H4 (cell line): ENCODE results near the gene FAM110D. TPM values are rescaled to one million over a fixed set of nuclear protein-coding genes. Genes with fewer than 3 reads are reported as not detected.

Experiments used
- DNase-seq: peaks from one replicate; pipeline ENCODE4 v3.0.0-alpha.2; 2015; ENCODE audit warnings: low spot score
- total RNA-seq: library from RNA; depleted of rRNA; stranded (reverse); fragments of >200 nt; shearing (Covaris generic); gene quantifications from 2 replicates; pipeline ENCODE4 v1.2.3, GENCODE V29; 2014

The FAM110D gene
- total RNA-seq, 1 experiment from 2014 or later: 0.12 TPM

- DNase-seq: no peak
Observed at GRCh38 chr1:26162220-26162709, 3.4 kb downstream of the FAM110D start.

DNA sequence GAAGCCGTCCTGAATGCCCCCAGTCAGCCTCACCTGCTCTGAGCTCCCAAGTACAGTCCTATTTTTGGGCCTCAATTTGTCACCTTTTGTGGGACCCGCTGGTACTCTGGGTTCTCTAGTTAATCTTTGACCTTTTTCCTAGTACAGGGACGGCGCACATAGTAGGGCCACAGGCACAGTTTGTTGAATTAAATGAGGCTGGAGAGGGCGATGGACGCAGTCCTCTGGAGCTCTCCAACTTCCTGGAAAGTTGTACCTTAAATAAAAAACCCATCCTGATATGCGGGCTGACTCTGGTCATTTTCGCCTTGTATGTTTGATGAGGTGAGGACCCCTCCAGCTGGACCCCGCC lies 4.8 kb downstream of the FAM110D start:
- DNase-seq: no peak

DNA sequence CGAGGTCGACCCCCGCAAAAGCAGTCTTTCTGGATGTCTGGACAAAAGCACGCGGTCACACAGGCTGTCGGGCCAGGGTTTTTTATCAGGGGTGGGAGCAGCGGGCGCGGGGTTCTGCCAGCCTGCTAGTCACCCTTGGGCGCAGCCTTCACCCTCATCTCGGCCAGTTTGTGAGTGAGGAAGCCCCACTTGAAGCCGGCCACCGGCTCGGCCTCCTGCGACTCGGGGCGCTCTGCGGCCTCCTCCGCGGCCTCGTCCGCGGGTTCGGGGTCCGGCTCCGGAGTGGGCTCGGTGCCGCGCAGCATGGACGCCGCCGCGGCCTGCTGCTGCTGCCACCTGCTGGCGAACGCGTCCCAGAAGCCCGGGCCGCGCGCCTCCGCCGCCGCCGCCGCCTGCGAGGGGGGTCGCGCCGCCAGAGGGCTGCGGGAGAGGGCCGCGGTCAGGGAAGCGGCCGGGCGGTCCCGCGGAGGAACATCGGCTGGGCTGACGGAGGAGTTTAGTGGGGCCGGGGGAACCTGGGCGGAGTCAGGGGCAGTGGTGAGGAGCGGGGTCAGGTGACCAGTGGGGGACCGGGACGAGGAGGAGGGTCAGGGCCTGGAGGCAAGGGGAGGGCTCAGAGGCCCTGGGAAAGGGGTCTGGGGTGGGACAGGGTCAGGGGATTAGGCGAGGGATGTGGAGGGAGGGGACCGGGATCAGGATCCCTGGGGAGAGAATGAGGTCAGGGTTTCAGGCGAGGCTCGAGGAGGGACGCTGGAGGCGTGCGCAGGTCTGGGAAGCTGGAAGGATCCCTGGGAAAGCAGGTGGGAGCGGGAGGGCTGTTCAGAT lies 5.4 kb downstream of the FAM110D start:
- no peak for DNase-seq

- no peak for DNase-seq
Observed at GRCh38 chr1:26164861-26165842, 6.3 kb downstream of the FAM110D start.

DNA sequence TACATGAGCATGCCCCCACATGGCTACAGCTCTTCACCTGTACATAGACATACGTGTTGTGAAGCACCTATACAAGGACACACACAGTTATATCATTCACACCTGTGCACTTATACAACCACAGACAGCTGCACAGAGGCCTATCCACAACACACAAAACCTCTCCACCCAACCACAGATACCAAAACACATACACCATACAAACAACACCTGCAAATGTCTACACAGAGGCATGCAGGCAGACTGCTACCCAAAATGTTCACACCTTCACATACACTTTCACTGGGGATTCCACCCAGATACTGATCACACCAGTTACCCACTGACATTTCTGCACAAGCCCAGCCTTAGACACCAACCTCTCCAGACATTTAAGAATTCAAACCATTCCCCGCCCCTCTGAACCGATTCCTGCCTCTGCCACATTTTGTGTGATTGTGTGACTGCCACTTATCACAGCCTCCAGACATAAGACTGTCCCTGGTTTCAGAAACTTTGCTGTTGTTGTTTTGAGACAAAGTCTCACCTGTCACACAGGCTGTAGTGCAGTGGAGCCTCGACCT lies 7.9 kb downstream of the FAM110D start:
- DNase-seq: no peak

- no peak for DNase-seq
Observed at GRCh38 chr1:26168410-26169197, 9.7 kb downstream of the FAM110D start, which contains the start of gene C1orf232. TSS of gene C1orf232 (minus strand) at chr1:26168963. CDS start at chr1:26168499, 464 bp downstream.

DNA sequence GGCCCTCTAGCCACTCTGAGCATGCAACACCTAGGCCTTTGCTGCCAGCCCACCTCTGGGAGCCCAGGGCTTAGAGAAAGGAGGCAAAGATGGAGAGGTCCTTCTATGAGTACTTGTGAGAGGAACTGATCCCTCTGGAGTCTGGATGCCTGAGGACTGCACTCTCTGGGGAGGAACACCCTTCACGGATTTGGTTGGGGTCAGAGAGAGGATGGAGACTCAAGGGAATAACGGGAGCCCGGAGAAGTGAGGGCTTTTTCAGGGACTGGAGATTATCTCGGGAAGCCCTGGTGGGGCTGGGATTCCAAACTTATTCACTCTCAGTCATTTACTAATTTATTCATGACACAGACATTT lies 10.3 kb downstream of the FAM110D start:
- no peak for DNase-seq

GRCh38 chr1:26169669-26170471 lies 11.0 kb downstream of the FAM110D start, which contains the start of gene ZNF593:
TSS of gene ZNF593 (plus strand) at chr1:26169908. CDS start at chr1:26169984, 76 bp downstream.
- DNase-seq: peak; percentile 91

- no peak for DNase-seq
Observed at GRCh38 chr1:26170472-26170821, 11.6 kb downstream of the FAM110D start.

GRCh38 chr1:26171084-26172072 lies 12.5 kb downstream of the FAM110D start, which contains the start of gene ZNF593OS:
TSS of gene ZNF593OS (minus strand) at chr1:26171832. CDS start at chr1:26171661, 171 bp downstream.
- DNase-seq: no peak

DNA sequence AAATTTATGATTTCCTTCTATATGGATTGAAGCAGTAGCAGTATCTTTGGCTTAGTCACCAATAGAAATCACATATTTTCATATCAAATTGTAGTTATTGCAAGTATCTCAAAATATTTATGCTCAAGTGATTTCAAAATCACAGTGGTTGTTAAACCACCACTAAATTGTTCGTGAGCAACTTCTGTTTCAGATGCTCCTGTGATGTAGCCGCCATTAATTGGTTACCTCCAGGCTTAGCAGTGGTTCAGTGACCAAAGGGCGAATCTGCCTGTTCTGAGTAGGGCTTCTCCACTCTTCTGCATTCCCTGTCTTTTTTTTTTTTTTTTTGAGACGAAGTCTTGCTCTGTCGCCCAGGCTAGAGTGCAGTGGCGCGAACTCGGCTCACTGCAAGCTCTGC lies 16.5 kb downstream of the FAM110D start:
- DNase-seq: no peak

- DNase-seq: no peak
Observed at GRCh38 chr1:26177182-26177684, 18.4 kb downstream of the FAM110D start, which contains the start of gene CNKSR1. TSS of gene CNKSR1 (plus strand) at chr1:26177491. CDS start at chr1:26177548, 57 bp downstream.

GRCh38 chr1:26180010-26180506 lies 21.2 kb downstream of the FAM110D start:
- DNase-seq: no peak

DNA sequence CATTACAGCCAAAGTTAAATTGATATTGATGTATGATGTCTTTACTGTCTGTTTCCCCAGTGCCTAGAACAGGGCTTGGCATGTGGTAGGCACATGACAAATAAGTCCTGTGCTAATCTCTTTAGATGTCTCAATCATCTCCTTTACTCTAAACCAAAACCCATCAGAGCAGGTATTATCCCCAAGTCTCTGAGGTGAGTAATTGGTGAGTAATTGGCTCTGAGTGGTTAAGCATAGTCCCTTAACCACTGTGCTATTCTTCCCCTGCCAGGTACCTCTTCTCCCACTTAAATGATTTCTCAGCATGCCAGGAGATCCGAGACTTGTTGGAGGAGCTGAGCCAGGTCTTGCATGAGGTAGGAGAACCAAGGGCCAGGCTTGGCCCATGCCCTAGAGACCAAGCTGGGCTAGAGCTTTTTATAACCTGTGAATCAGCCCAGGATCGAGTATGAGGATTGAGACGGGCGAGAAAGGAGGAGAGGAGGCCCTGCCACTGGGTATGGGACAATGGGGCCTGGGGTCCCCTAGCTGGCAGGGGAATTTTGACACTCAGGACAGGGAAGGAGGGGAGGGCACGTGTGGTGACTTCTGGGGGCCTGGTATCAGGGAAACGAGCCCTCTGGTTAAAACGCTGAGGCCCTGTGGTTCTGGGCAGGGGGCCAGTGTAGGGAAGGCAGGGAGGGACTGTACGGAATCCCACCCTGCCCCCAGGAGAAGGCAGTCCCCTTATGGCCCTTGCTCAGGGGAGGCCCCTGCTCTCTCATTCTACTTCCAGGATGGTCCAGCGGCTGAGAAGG lies 22.9 kb downstream of the FAM110D start:
- no peak for DNase-seq

DNA sequence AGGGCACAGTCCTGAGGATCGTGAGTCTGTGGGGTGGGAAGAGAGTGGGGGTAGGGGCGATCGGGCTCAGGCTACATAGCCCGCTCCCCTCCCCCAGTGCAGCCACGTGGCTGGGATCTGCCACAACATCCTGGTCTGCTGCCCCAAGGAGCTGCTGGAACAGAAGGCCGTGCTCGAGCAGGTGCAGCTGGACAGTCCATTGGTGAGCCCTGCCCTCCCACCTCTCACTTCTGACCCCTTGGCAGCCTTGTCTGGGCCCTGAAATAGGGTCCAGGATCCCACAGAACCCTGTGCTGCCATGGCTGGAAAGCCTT lies 23.5 kb downstream of the FAM110D start:
- no peak for DNase-seq

- DNase-seq: no peak
Observed at GRCh38 chr1:26184086-26184485, 25.2 kb downstream of the FAM110D start.

DNA sequence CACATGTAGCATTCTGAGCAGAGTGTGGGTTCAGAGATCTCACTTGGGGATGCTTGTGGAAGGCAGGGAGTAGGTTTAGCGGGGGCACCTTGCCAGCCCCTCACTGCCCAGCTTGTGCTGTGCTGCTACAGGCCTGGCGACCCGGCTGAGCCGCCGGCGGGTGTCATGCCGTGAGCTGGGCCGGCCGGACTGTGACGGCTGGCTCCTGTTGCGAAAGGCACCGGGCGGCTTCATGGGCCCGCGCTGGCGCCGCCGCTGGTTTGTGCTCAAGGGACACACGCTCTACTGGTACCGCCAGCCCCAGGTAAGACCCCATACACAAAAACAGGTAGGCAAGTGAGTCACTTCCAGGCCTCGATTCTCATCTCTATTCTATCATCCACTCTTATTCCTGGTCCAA lies 26.0 kb downstream of the FAM110D start:
- DNase-seq: no peak

GRCh38 chr1:26187882-26188281 lies 29.0 kb downstream of the FAM110D start:
- DNase-seq: no peak
